ENCODE results near the gene NF2.
A peak's percentile ranks its signal among the peaks of the same experiment; 100 is the strongest.

NF2 gene

GRCh38 chr22:29723766-29724165, 120.3 kb downstream of the NF2 start:
- DNase-seq (ENCODE audit: low spot score), result no peak

- DNase-seq (ENCODE audit: low spot score), result no peak
Measured at GRCh38 chr22:29724843-29725242, 121.4 kb downstream of the NF2 start.

GRCh38 chr22:29726106-29726505, 122.7 kb downstream of the NF2 start:
- DNase-seq (ENCODE audit: low spot score), result no peak

GRCh38 chr22:29726512-29727130, 123.2 kb downstream of the NF2 start:
- peak; percentile 50 for DNase-seq (ENCODE audit: low spot score)

GRCh38 chr22:29727131-29727523, 123.7 kb downstream of the NF2 start:
- DNase-seq (ENCODE audit: low spot score), result peak; percentile 73

GRCh38 chr22:29729161-29729560, 125.7 kb downstream of the NF2 start:
- DNase-seq (ENCODE audit: low spot score), result no peak

GRCh38 chr22:29731058-29731850, 127.8 kb downstream of the NF2 start:
- no peak for DNase-seq (ENCODE audit: low spot score)

- DNase-seq (ENCODE audit: low spot score), result no peak
Measured at GRCh38 chr22:29732883-29733282, 129.4 kb downstream of the NF2 start.

- DNase-seq (ENCODE audit: low spot score), result no peak
Measured at GRCh38 chr22:29733362-29734201, 130.1 kb downstream of the NF2 start.

- DNase-seq (ENCODE audit: low spot score), result no peak
Measured at GRCh38 chr22:29734406-29734805, 131.0 kb downstream of the NF2 start.

- no peak for DNase-seq (ENCODE audit: low spot score)
Measured at GRCh38 chr22:29734838-29735237, 131.4 kb downstream of the NF2 start.

GRCh38 chr22:29735416-29735815, 132.0 kb downstream of the NF2 start:
- no peak for DNase-seq (ENCODE audit: low spot score)

GRCh38 chr22:29737251-29738117, 134.1 kb downstream of the NF2 start:
- no peak for DNase-seq (ENCODE audit: low spot score)

GRCh38 chr22:29738118-29738815, 134.8 kb downstream of the NF2 start:
- no peak for DNase-seq (ENCODE audit: low spot score)

- no peak for DNase-seq (ENCODE audit: low spot score)
Measured at GRCh38 chr22:29739346-29739875, 136.0 kb downstream of the NF2 start.

GRCh38 chr22:29740216-29740615, 136.8 kb downstream of the NF2 start:
- DNase-seq (ENCODE audit: low spot score), result no peak

- no peak for DNase-seq (ENCODE audit: low spot score)
Measured at GRCh38 chr22:29741926-29742325, 138.5 kb downstream of the NF2 start.

- no peak for DNase-seq (ENCODE audit: low spot score)
Measured at GRCh38 chr22:29742326-29742725, 138.9 kb downstream of the NF2 start.

- DNase-seq (ENCODE audit: low spot score), result peak; percentile 60
Measured at GRCh38 chr22:29744902-29745301, 141.5 kb downstream of the NF2 start.

- no peak for DNase-seq (ENCODE audit: low spot score)
Measured at GRCh38 chr22:29747832-29748231, 144.4 kb downstream of the NF2 start.

All from AG08396 (cell line).